Activated CD4-positive, alpha-beta memory T cell treated with anti-CD3 and anti-CD28 coated beads for 36 hours (primary cell): ENCODE measurements around the gene RRP12. TPM values are rescaled to one million over a fixed set of nuclear protein-coding genes. Genes with fewer than 3 reads are reported as not detected.
"Not testable (repeated sequence)": the region's sequence is repeated elsewhere in the genome, so short reads cannot be mapped to it uniquely, and the experiment has no call there.

ENCODE experiments used
- CTCF ChIA-PET: fragments of 350-600 bp; sonication (Branson Sonifier 250); formaldehyde crosslinking; loops from one replicate; lab custom pipeline; 2021; ENCODE audit warnings: antibody characterized with exemption, inconsistent platforms; lab: Charles Lee
- POLR2A ChIA-PET: fragments of 350-600 bp; sonication (Branson Sonifier 250); formaldehyde crosslinking; loops from one replicate; lab custom pipeline; 2021; ENCODE audit warnings: antibody characterized with exemption; lab: Charles Lee
- DNase-seq: peaks from one replicate; pipeline ENCODE4 v3.0.0-alpha.2; 2020
- H3K27ac Mint-ChIP-seq: one replicate; pipeline ENCODE4 v1.8.0; 2021; ENCODE audit warnings: mixed read lengths
- H3K27me3 Mint-ChIP-seq: one replicate; pipeline ENCODE4 v1.8.0; 2021; ENCODE audit warnings: mixed read lengths
- H3K36me3 Mint-ChIP-seq: one replicate; pipeline ENCODE4 v1.8.0; 2021; ENCODE audit warnings: mixed read lengths
- H3K4me1 Mint-ChIP-seq: one replicate; pipeline ENCODE4 v1.8.0; 2021; ENCODE audit warnings: low read depth, mixed read lengths
- H3K4me3 Mint-ChIP-seq: one replicate; pipeline ENCODE4 v1.8.0; 2021; ENCODE audit warnings: mild to moderate bottlenecking, mixed read lengths
- H3K9me3 Mint-ChIP-seq: one replicate; pipeline ENCODE4 v1.8.0; 2021; ENCODE audit warnings: mixed read lengths
- intact Hi-C: fragments of 100-400 bp; cut with micrococcal nuclease; formaldehyde crosslinking; loops from one replicate; pipeline ENCODE4 v1.15.1; 2023
- total RNA-seq, 2 experiments: library from RNA; stranded (reverse); gene quantifications; one replicate each; pipeline ENCODE4 v1.2.3, GENCODE V29; 2021

RRP12 gene
- total RNA-seq, 2 experiments from 2014 or later, result 40.4 to 41.8 TPM

- CTCF ChIA-PET, result no interaction called here
- Mint-ChIP-seq H3K9me3 (no peaks in the 10 kb centered on the region), H3K27ac (no peak overlapping the region), H3K27me3 (no peaks in the 10 kb centered on the region), H3K4me3 (no peak overlapping the region), H3K36me3 (peaks cover 13% of the 10 kb centered on the region), H3K4me1 (no peaks in the 10 kb centered on the region)
- POLR2A ChIA-PET, result no interaction called here
- intact Hi-C loops, result no loop called here
- no peak for DNase-seq
Measured at GRCh38 chr10:97353945-97354344, 47.2 kb downstream of the RRP12 start.

- POLR2A ChIA-PET, result no interaction called here
- H3K27ac Mint-ChIP-seq, result no peak overlapping the region
- CTCF ChIA-PET, result interaction anchor here (0.6 to 1.4 kb wide), 4 partner anchors 10 to 222 kb away, joined by 3 to 5 read pairs (median 3); no protein-coding TSS in a partner anchor
Measured at GRCh38 chr10:97349752-97350513, 51.2 kb downstream of the RRP12 start.

GRCh38 chr10:97347317-97347716, 53.8 kb downstream of the RRP12 start:
- no peak for DNase-seq
- intact Hi-C loops, result no loop called here
- Mint-ChIP-seq H3K36me3 (no peaks in the 10 kb centered on the region), H3K4me1 (no peaks in the 10 kb centered on the region), H3K9me3 (no peaks in the 10 kb centered on the region), H3K4me3 (no peak overlapping the region), H3K27ac (no peak overlapping the region), H3K27me3 (no peaks in the 10 kb centered on the region)
- CTCF ChIA-PET, result no interaction called here
- POLR2A ChIA-PET, result no interaction called here

More at GRCh38 chr10:97349752-97350513, 51.2 kb downstream of the RRP12 start:
- H3K4me3 Mint-ChIP-seq, result no peak overlapping the region
- no peaks in the 10 kb centered on the region for H3K9me3 Mint-ChIP-seq
- H3K4me1 Mint-ChIP-seq, result no peaks in the 10 kb centered on the region
- no peaks in the 10 kb centered on the region for H3K27me3 Mint-ChIP-seq
- intact Hi-C loops, result no loop called here
- no peaks in the 10 kb centered on the region for H3K36me3 Mint-ChIP-seq
- no peak for DNase-seq

GRCh38 chr10:97343664-97344063, 57.5 kb downstream of the RRP12 start:
- CTCF ChIA-PET, POLR2A ChIA-PET, H3K27ac Mint-ChIP-seq, intact Hi-C loops, H3K36me3 Mint-ChIP-seq, DNase-seq, H3K4me1 Mint-ChIP-seq, H3K9me3 Mint-ChIP-seq, H3K4me3 Mint-ChIP-seq, H3K27me3 Mint-ChIP-seq: not testable (repeated sequence)

DNA sequence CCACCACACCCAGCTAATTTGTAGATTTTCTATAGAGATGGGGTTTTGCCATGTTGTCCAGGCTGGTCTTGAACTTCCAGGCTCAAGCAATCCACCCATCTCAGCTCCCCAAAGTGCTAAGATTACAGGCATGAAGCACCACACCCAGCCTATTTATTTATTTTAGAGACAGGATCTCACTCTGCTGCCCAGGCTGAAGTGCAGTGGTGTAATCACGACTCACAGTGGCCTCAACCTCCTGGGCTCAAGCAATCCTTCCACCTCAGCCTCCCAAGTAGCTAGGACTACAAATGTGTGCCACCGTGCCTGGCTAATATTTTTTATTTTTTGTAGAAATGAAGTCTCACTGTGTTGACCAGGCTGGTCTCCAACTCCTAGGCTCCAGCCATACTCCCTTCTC, 59.7 kb downstream of the RRP12 start:
- no peak overlapping the region for H3K4me3 Mint-ChIP-seq
- intact Hi-C loops, result no loop called here
- no peak overlapping the region for H3K27ac Mint-ChIP-seq
- POLR2A ChIA-PET, result no interaction called here
- H3K27me3 Mint-ChIP-seq, result no peaks in the 10 kb centered on the region
- CTCF ChIA-PET, result no interaction called here
- no peaks in the 10 kb centered on the region for H3K36me3 Mint-ChIP-seq
- no peak for DNase-seq
- H3K4me1 Mint-ChIP-seq, result peaks cover 3% of the 10 kb centered on the region
- H3K9me3 Mint-ChIP-seq, result no peaks in the 10 kb centered on the region

DNA sequence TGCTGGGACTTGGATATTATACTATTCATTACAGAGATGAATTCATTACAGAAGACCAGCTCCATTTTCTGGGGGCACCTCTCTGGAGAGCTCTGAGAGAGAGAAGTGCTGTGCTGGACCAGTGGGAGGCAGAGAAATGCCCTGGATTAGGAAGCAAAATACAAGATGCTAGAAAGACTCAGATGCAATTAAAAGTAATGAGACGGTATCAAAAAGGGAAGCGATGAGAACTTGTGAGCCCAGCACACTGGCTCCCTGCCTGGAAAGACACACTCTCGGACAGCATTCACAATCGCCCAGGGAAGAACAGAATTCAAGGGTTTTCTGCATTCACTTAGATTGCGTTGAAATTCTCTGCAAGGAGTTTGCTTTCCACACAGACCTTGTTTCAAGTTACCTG, 63.1 kb downstream of the RRP12 start:
- H3K9me3 Mint-ChIP-seq, result no peaks in the 10 kb centered on the region
- CTCF ChIA-PET, result no interaction called here
- H3K27me3 Mint-ChIP-seq, result peaks cover 1% of the 10 kb centered on the region
- H3K36me3 Mint-ChIP-seq, result peaks cover 2% of the 10 kb centered on the region
- peaks cover 15% of the 10 kb centered on the region for H3K4me1 Mint-ChIP-seq
- no peak overlapping the region for H3K27ac Mint-ChIP-seq
- POLR2A ChIA-PET, result no interaction called here
- no peak for DNase-seq
- H3K4me3 Mint-ChIP-seq, result no peak overlapping the region
- intact Hi-C loops, result no loop called here

GRCh38 chr10:97336942-97337831, 64.0 kb downstream of the RRP12 start:
- POLR2A ChIA-PET, result interaction anchor here (0.7 kb wide), 1 partner anchor 71 kb away, joined by 4 read pairs; no protein-coding TSS in a partner anchor
- peaks cover 23% of the 10 kb centered on the region for H3K4me1 Mint-ChIP-seq

DNA sequence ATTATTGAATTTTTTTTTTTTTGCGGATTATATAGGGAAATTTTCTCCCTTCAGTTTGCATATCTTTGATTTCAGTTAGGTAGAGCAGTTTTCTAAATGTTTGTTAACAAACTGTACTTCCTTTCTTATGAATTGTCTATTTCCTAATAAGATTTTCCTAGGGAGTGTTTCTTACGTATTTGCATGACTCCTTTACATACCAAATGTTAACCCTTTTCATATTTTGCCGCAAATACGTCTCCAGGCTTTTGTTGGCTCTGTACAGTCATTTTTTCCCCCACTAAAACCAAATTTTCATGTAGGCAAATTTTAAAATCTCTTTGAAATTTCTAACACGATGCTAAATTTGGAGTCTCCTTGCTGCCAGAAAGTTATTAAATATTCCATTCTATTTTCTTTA, 64.7 kb downstream of the RRP12 start:
- H3K4me3 Mint-ChIP-seq, result no peak overlapping the region
- intact Hi-C loops, result no loop called here
- H3K27ac Mint-ChIP-seq, result no peak overlapping the region
- POLR2A ChIA-PET, result interaction anchor here (0.7 kb wide), 1 partner anchor 70 kb away, joined by 4 read pairs; no protein-coding TSS in a partner anchor
- H3K4me1 Mint-ChIP-seq, result peaks cover 28% of the 10 kb centered on the region
- DNase-seq, result no peak
- no peaks in the 10 kb centered on the region for H3K9me3 Mint-ChIP-seq
- peaks cover 1% of the 10 kb centered on the region for H3K27me3 Mint-ChIP-seq
- H3K36me3 Mint-ChIP-seq, result peaks cover 2% of the 10 kb centered on the region
- CTCF ChIA-PET, result no interaction called here

More at GRCh38 chr10:97336942-97337831, 64.0 kb downstream of the RRP12 start:
- intact Hi-C loops, result no loop called here
- Mint-ChIP-seq H3K27ac (no peak overlapping the region), H3K4me3 (no peak overlapping the region), H3K9me3 (no peaks in the 10 kb centered on the region), H3K36me3 (peaks cover 2% of the 10 kb centered on the region), H3K27me3 (peaks cover 1% of the 10 kb centered on the region)
- DNase-seq, result no peak
- CTCF ChIA-PET, result no interaction called here

DNA sequence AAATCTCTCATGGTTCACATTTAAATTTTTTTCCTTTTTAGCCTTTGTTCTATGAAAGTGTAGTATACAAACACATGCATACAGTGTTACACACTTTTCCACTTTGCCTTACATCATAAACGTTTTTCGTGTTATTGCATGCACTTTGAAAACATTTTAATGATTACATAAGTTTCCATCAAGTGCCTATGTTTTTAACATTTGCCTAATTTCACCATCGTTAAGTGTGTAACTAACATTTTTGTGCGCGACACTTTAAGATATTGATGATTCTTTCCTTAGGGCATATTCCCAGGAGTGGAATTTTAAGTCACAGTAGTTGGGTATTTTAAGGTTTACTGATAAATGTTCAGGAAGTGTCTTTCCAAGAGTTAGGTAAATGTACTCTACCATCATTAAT, 65.1 kb downstream of the RRP12 start:
- H3K27ac Mint-ChIP-seq, result no peak overlapping the region

GRCh38 chr10:97335188-97335619, 65.9 kb downstream of the RRP12 start:
- intact Hi-C loops, result no loop called here
- Mint-ChIP-seq H3K27me3 (peaks cover 1% of the 10 kb centered on the region), H3K36me3 (peaks cover 2% of the 10 kb centered on the region), H3K9me3 (no peaks in the 10 kb centered on the region), H3K4me1 (peaks cover 33% of the 10 kb centered on the region), H3K4me3 (peak overlapping the region; percentile 43), H3K27ac (no peak overlapping the region)
- DNase-seq, result no peak
- ChIA-PET CTCF (interaction anchor here (1.1 kb wide), 1 partner anchor 57 kb away, joined by 5 read pairs; no protein-coding TSS in a partner anchor), POLR2A (no interaction called here)

More for the DNA sequence above, 65.1 kb downstream of the RRP12 start:
- DNase-seq, result no peak
- ChIA-PET POLR2A (no interaction called here), CTCF (interaction anchor here (1.1 kb wide), 1 partner anchor 57 kb away, joined by 5 read pairs; no protein-coding TSS in a partner anchor)
- Mint-ChIP-seq H3K27me3 (peaks cover 1% of the 10 kb centered on the region), H3K36me3 (peaks cover 2% of the 10 kb centered on the region), H3K4me3 (peak overlapping the region; percentile 57), H3K9me3 (no peaks in the 10 kb centered on the region), H3K4me1 (peaks cover 32% of the 10 kb centered on the region)
- intact Hi-C loops, result no loop called here

DNA sequence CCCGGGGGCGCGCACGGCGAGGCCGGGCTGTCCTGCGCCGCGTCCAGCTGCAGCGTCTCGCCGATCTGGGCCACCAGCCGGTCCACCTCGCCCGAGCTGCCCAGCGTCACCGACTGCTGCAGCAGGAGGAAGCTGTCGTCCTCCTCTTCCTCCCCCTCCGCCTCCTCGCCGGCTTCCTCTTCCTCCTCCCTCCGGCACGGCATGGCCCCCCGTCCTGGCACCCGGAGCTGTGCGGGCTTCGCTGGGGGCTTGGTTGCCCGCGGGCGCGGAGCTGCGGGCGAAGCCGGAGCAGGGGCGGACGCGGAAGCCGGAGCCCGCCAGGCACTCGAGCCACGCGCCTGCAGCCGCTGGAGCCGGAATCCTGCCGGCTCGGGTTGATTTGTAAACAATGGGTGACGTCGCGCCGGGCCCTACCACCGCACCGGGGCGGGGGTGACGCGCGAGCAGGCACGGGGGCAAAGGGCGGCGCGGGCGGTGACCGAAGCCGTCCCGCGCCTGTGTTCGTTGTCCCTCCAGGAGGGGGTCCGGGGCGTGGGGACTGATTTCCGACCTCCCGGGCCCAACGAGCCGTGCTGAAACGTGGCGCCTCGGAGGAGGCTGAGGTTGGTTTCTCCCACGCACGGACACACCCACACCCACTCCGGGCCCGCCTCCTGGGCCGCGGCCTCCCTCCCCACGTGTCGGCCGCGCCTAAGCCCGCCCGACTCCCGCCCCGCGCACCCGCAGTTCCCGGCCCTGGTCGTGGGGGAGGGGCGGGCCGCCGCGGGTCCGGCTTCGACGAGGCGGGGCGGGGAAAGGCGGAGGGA, 66.6 kb downstream of the RRP12 start, which contains the start of gene FRAT2:
Gene FRAT2 (minus strand): TSS at position 360 of the 806 bp plus-strand sequence. CDS start 157 bp downstream, at position 203.
- CTCF ChIA-PET, result interaction anchor here (1.4 to 4.3 kb wide), 3 partner anchors 14 to 56 kb away, joined by 3 to 26 read pairs (median 21); partner anchors contain the start of gene FRAT1
- peak within 1 kb of the TSS; percentile 80 for H3K27ac Mint-ChIP-seq
- peaks cover 38% of the 10 kb centered on the region for H3K4me1 Mint-ChIP-seq
- H3K4me3 Mint-ChIP-seq, result peak within 1 kb of the TSS; percentile 77
- H3K36me3 Mint-ChIP-seq, result peaks cover 2% of the 10 kb centered on the region
- intact Hi-C loops, result loop anchor here (1.0 to 5.0 kb wide), 3 partner anchors 15 to 68 kb away; partner anchors contain the start of genes ARHGAP19, FRAT1 and RRP12
- H3K27me3 Mint-ChIP-seq, result peaks cover 1% of the 10 kb centered on the region
- no peaks in the 10 kb centered on the region for H3K9me3 Mint-ChIP-seq
- DNase-seq, result peak; percentile 90
- POLR2A ChIA-PET, result interaction anchor here (1.7 to 3.1 kb wide), 2 partner anchors 15 to 66 kb away, joined by 9 to 29 read pairs; partner anchors contain the start of genes FRAT1 and RRP12
